Endothelial cell (in vitro differentiated cells): Measurements from ENCODE around the gene ZNF358. TPM values are rescaled to one million over a fixed set of nuclear protein-coding genes. Genes with fewer than 3 reads are reported as not detected.

Experiments used
- DNase-seq: peaks from one replicate; pipeline ENCODE4 v3.0.0; 2021; ENCODE audit warnings: low spot score
- H3K27ac Mint-ChIP-seq: one replicate; pipeline ENCODE4 v1.8.0; 2021; ENCODE audit warnings: mixed read lengths, inconsistent platforms; ENCODE audit not compliant: unreplicated experiment
- H3K27me3 Mint-ChIP-seq: one replicate; pipeline ENCODE4 v1.8.0; 2021; ENCODE audit warnings: mild to moderate bottlenecking, moderate library complexity, mixed read lengths, inconsistent platforms; ENCODE audit not compliant: unreplicated experiment
- H3K36me3 Mint-ChIP-seq: one replicate; pipeline ENCODE4 v1.8.0; 2021; ENCODE audit warnings: mild to moderate bottlenecking, low read depth, mixed read lengths, inconsistent platforms; ENCODE audit not compliant: unreplicated experiment
- H3K4me1 Mint-ChIP-seq: one replicate; pipeline ENCODE4 v1.8.0; 2021; ENCODE audit warnings: mild to moderate bottlenecking, mixed read lengths, inconsistent platforms; ENCODE audit not compliant: unreplicated experiment
- H3K4me3 Mint-ChIP-seq: one replicate; pipeline ENCODE4 v1.8.0; 2021; ENCODE audit warnings: mild to moderate bottlenecking, mixed read lengths, inconsistent platforms; ENCODE audit not compliant: unreplicated experiment
- H3K9me3 Mint-ChIP-seq: one replicate; pipeline ENCODE4 v1.8.0; 2021; ENCODE audit warnings: mixed read lengths, inconsistent platforms; ENCODE audit not compliant: unreplicated experiment
- total RNA-seq: library from RNA; stranded (reverse); fragmentation: NEBNext Ultra II Directional; extraction: Animal tissue kit (Norgen Biotek cat#: 25700); gene quantifications from one replicate; pipeline ENCODE4 v1.2.1, GENCODE V29; 2021; ENCODE audit not compliant: unreplicated experiment
- TF ChIP-seq, protein P1 (sequence below): fragments of 200-600 bp; sonication (generic); IDR thresholded peaks from one replicate; pipeline ENCODE4 v1.5.0; 2021; ENCODE audit warnings: antibody characterized with exemption; ENCODE audit not compliant: unreplicated experiment

The ZNF358 gene
- total RNA-seq, 1 donor from 2014 or later, result 87.4 TPM

DNA sequence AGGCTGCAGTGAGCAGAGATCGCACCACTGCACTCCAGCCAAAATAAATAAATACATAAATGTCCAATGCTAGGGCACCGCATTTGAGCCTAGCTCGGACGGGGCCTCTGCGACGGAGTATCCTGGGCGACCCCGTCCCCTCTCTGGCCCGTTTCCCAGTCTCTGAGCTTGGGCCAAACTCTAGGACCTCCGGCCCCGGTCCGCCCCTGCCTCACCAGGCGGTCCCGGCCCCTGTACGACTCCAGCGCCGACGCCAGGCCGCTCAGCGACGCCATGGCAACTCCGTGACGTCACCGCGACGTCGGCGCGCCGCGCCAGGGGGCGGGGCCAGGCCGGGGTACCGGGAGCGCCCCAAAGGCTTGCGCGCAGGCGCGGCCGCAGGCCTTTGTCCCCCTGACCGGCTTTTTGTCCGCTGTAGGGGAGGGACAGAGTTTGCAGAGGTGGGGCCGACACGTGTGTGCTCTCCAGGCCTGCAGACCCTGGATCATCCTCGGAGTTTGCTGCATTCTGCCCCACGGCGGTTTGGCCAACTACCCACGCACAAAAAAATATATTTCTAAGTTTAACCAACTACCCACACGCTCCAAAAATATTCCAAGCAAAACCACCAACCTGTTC is 27.1 kb upstream of the ZNF358 start, which contains the start of gene PEX11G:
Gene PEX11G, minus strand, starts transcription at position 300 of the 618 bp plus-strand sequence. Its CDS starts 25 bp downstream, at position 275.
- DNase-seq, result peak; percentile 94
- peak within 1 kb of the TSS; percentile 49 for H3K4me3 Mint-ChIP-seq
- no peaks in the 10 kb centered on the region for H3K9me3 Mint-ChIP-seq
- H3K36me3 Mint-ChIP-seq, result no peaks in the 10 kb centered on the region
- peaks cover 3% of the 10 kb centered on the region for H3K27me3 Mint-ChIP-seq
- H3K27ac Mint-ChIP-seq, result peak within 1 kb of the TSS; percentile 76
- H3K4me1 Mint-ChIP-seq, result peaks cover 13% of the 10 kb centered on the region
- TF ChIP-seq, protein P1, sequence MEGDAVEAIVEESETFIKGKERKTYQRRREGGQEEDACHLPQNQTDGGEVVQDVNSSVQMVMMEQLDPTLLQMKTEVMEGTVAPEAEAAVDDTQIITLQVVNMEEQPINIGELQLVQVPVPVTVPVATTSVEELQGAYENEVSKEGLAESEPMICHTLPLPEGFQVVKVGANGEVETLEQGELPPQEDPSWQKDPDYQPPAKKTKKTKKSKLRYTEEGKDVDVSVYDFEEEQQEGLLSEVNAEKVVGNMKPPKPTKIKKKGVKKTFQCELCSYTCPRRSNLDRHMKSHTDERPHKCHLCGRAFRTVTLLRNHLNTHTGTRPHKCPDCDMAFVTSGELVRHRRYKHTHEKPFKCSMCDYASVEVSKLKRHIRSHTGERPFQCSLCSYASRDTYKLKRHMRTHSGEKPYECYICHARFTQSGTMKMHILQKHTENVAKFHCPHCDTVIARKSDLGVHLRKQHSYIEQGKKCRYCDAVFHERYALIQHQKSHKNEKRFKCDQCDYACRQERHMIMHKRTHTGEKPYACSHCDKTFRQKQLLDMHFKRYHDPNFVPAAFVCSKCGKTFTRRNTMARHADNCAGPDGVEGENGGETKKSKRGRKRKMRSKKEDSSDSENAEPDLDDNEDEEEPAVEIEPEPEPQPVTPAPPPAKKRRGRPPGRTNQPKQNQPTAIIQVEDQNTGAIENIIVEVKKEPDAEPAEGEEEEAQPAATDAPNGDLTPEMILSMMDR, result no peak

DNA sequence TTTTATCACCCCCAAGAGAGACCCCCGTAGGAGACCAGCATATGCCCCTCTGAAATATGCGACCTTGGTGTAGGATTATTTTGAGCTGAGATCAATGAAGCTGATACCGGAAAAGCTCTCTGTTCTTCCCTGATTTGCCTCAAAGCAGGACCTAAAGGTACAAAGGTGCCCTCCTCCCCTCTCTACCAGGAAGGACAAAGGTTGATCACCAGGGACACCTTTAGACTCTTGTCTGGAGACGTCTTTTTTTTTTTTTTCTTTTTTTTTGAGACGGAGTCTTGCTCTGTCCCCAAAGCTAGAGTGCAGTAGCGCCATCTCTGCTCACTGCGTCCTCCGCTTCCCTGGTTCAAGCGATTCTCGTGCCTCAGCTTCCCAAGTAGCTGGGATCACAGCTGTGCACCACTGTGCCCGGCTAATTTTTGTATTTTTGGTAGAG is 26.3 kb upstream of the ZNF358 start:
- H3K4me1 Mint-ChIP-seq, result peaks cover 13% of the 10 kb centered on the region
- H3K9me3 Mint-ChIP-seq, result no peaks in the 10 kb centered on the region
- no peak for DNase-seq
- H3K27ac Mint-ChIP-seq, result peak overlapping the region; percentile 76
- H3K36me3 Mint-ChIP-seq, result no peaks in the 10 kb centered on the region
- H3K27me3 Mint-ChIP-seq, result peaks cover 3% of the 10 kb centered on the region
- peak overlapping the region; percentile 49 for H3K4me3 Mint-ChIP-seq
- TF ChIP-seq, protein P1, result no peak

DNA sequence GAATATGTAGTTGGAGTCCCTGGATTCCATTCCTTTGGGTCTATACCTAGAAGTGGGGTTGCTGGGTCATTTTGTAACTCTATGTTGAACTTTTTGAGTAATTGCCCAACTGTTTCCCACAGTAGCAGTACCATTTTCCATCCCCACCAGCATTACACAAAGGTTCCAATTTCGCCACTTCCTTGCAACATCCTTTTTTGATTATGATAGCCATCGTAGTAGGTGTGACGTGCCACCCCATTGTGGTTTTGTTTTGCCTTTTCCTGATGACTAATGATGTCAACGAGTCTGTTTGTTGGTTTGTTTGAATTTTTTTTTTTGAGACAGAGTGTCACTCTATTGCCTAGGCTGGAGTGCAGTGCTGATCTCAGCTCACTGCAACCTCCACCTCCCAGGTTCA is 23.8 kb upstream of the ZNF358 start:
- no peaks in the 10 kb centered on the region for H3K9me3 Mint-ChIP-seq
- peaks cover 13% of the 10 kb centered on the region for H3K4me1 Mint-ChIP-seq
- peak overlapping the region; percentile 77 for H3K27ac Mint-ChIP-seq
- H3K4me3 Mint-ChIP-seq, result no peak overlapping the region
- no peak for DNase-seq
- H3K27me3 Mint-ChIP-seq, result peaks cover 3% of the 10 kb centered on the region
- TF ChIP-seq, protein P1, result no peak
- H3K36me3 Mint-ChIP-seq, result no peaks in the 10 kb centered on the region

DNA sequence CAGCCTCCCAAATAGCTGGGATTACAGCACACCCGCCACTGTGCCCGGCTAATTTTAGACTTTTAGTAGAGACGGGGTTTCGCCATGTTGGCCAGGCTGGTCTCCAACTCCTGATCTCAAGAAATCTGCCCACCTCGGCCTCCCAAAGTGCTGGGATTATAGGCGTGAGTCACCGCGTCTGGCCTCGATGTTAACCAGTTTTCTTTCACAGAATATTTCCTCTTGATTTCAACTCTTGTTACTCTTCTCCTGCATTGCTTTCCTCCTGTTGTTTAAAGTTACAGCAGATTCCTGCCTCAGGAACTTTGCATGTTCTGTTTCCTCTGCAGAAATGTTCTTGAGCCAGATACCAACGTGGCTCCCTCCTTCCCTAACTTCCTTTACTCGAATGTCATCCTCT is 23.3 kb upstream of the ZNF358 start:
- peaks cover 13% of the 10 kb centered on the region for H3K4me1 Mint-ChIP-seq
- H3K4me3 Mint-ChIP-seq, result peak overlapping the region; percentile 56
- TF ChIP-seq, protein P1, result no peak
- no peaks in the 10 kb centered on the region for H3K36me3 Mint-ChIP-seq
- H3K27me3 Mint-ChIP-seq, result peaks cover 3% of the 10 kb centered on the region
- H3K27ac Mint-ChIP-seq, result peak overlapping the region; percentile 89
- DNase-seq, result no peak
- H3K9me3 Mint-ChIP-seq, result no peaks in the 10 kb centered on the region

DNA sequence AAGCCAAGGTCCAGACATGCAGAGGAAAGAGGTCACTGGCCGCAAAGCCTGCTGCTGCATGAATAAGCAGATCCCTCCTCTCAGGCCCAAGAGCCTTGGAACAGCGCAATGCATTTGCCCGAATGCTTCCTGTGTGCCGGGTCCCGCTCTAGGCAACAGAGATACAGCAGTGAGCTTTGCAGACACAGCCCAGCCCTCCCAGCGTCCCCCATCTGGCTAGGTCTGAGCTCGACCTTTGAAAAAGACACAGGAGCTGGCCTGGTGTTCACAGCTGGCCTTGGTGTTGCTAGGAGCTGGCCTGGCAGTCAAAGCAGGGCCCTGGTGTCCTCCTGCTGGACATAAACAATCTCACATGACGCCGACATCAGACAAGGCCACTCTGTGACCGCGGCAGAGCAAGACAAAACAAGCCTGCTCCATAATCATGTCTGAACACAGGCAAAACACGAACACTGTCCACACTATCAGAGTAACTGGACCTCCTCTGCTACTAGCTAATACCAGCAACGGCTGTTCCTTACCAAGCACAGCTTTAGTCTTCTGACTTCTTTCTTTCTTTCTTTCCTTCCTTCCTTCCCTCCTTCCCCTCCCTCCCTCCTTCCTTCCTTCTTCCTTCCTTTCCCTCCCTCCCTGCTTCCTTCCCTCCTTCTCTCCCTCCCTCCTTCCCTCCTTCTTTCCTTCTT is 21.3 kb upstream of the ZNF358 start:
- no peak for DNase-seq
- Mint-ChIP-seq H3K9me3 (no peaks in the 10 kb centered on the region), H3K4me1 (peaks cover 7% of the 10 kb centered on the region), H3K4me3 (no peak overlapping the region), H3K36me3 (no peaks in the 10 kb centered on the region), H3K27me3 (peaks cover 5% of the 10 kb centered on the region), H3K27ac (no peak overlapping the region)
- TF ChIP-seq, protein P1, result no peak
